GM23248 (cell line): ENCODE results near the gene KIF1B. TPM values are rescaled to one million over a fixed set of nuclear protein-coding genes. Genes with fewer than 3 reads are reported as not detected.

Source experiments
- DNase-seq: peaks from one replicate; pipeline ENCODE4 v3.0.0-alpha.2; 2015
- H2AFZ ChIP-seq: fragments of 200-600 bp; sonication (generic); 2 replicates; pipeline ENCODE4 v1.6.1; 2016; ENCODE audit warnings: antibody characterized with exemption
- H3F3A ChIP-seq: fragments of 200-600 bp; sonication (generic); 2 replicates; pipeline ENCODE4 v1.6.1; 2016; ENCODE audit warnings: mild to moderate bottlenecking, antibody characterized with exemption, mixed run types; ENCODE audit not compliant: insufficient read depth
- H3K27ac ChIP-seq: fragments of 200-600 bp; sonication (generic); 2 replicates; pipeline ENCODE4 v1.5.1; 2016; ENCODE audit warnings: mild to moderate bottlenecking
- H3K27me3 ChIP-seq: fragments of 200-600 bp; sonication (generic); replicated peaks from 2 replicates; pipeline ENCODE4 v1.6.1; 2016; ENCODE audit warnings: mild to moderate bottlenecking; ENCODE audit not compliant: insufficient read depth
- H3K36me3 ChIP-seq: fragments of 200-600 bp; sonication (generic); 2 replicates; pipeline ENCODE4 v1.6.1; 2016; ENCODE audit warnings: low read depth, mild to moderate bottlenecking
- H3K4me1 ChIP-seq: fragments of 200-600 bp; sonication (generic); 2 replicates; pipeline ENCODE4 v1.6.1; 2016; ENCODE audit warnings: mild to moderate bottlenecking; ENCODE audit not compliant: insufficient read depth
- H3K4me2 ChIP-seq: fragments of 200-600 bp; sonication (generic); one replicate; pipeline ENCODE4 v1.6.1; 2016; ENCODE audit warnings: mild to moderate bottlenecking; ENCODE audit not compliant: unreplicated experiment
- H3K4me3 ChIP-seq: fragments of 200-600 bp; sonication (generic); 2 replicates; pipeline ENCODE4 v1.5.1; 2016; ENCODE audit warnings: mild to moderate bottlenecking
- H3K79me2 ChIP-seq: fragments of 200-600 bp; sonication (generic); 2 replicates; pipeline ENCODE4 v1.6.1; 2016; ENCODE audit warnings: mild to moderate bottlenecking; ENCODE audit not compliant: insufficient read depth
- H3K9ac ChIP-seq: fragments of 200-600 bp; sonication (generic); 2 replicates; pipeline ENCODE4 v1.6.1; 2016; ENCODE audit warnings: mild to moderate bottlenecking
- H3K9me2 ChIP-seq: fragments of 200-600 bp; sonication (generic); 2 replicates; pipeline ENCODE4 v1.6.1; 2016; ENCODE audit warnings: mixed run types, mild to moderate bottlenecking, moderate library complexity; ENCODE audit not compliant: insufficient read depth
- H3K9me3 ChIP-seq: fragments of 200-600 bp; sonication (generic); one replicate; pipeline ENCODE4 v1.6.1; 2017; ENCODE audit warnings: low read depth
- H4K20me1 ChIP-seq: fragments of 200-600 bp; sonication (generic); 2 replicates; pipeline ENCODE4 v1.6.0; 2016; ENCODE audit not compliant: insufficient read depth
- EZH2 ChIP-seq: fragments of 200-600 bp; sonication (generic); IDR thresholded peaks from 2 replicates; pipeline ENCODE4 v1.6.1; 2018; ENCODE audit warnings: antibody characterized with exemption, mild to moderate bottlenecking; ENCODE audit not compliant: insufficient read depth, poor library complexity, severe bottlenecking
- EZH2phosphoT487 ChIP-seq: fragments of 200-600 bp; sonication (generic); IDR thresholded peaks from 2 replicates; pipeline ENCODE4 v1.6.1; 2018; ENCODE audit warnings: antibody characterized with exemption, moderate library complexity, mild to moderate bottlenecking, low read depth; ENCODE audit not compliant: insufficient read depth
- WGBS, 2 experiments: methylation state at CpG; one replicate each; pipeline ENCODE4 v1.1.6; 2015 to 2017; ENCODE audit warnings: low lambda C conversion rate in 2 of 2, low coverage in 1 of 2; ENCODE audit errors: missing lambda C conversion rate in 2 of 2; 5-methylcytosine and 5-hydroxymethylcytosine counted together
- in situ Hi-C: fragments of 300-500 bp; cut with MboI; formaldehyde crosslinking; loops from 2 replicates; pipeline ENCODE4 v1.15.0; 2020
- polyA plus RNA-seq: library from polyadenylated mRNA; unstranded; fragments of >200 nt; fragmentation: Nextera tagmentation; extraction: Ambion mirVana; gene quantifications from 2 replicates; pipeline ENCODE4 v1.2.1, GENCODE V29; 2016
- total RNA-seq: library from RNA; depleted of rRNA; stranded (reverse); fragments of >200 nt; shearing (Covaris generic); gene quantifications from 2 replicates; pipeline ENCODE4 v1.2.3, GENCODE V29; 2014

The KIF1B gene
- total and polyA plus RNA-seq, 2 experiments from 2014 or later, result 14.8 to 24.8 TPM

DNA sequence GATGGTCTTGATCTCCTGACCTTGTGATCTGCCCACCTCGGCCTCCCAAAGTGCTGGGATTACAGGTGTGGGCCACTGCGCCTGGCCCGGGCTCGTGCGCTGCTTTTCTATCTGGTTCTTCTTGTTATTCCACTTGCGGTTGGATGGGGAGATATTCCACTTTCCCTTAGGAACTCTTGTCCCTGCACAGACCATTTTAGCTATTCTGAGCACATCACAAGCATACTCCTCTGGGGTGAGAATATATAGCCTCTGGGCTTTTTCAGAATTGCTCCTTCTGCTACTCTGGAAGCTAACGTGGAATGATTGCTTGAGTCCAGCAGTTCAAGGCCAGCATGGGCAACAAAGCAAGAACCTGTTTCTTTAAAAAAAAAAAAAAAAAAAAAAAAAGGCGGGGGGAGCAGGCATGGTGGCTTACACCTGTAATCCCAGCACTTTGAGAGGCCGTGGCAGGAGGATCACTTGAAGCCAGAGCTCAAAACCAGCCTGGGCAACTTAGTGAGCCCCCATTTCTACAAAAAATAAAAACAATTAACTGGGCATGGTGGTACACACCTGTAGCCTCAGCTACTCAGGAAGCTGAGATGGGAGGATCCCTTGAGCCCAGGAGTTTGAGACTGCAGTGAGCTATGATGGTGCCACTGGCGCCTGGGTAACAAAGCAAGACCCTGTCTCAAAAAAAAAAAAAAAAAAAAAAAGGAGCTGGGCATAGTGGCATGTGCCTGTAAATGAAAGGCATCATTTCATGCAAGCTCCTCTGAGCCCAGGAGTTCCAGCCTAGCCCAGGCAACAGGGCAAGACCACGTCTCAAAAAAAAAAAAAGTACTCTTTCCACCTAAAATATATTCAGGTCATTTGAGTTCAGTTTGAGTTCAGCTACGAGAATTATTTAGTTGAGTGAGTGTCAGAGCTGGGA, 176.6 kb downstream of the KIF1B start:
- no peak overlapping the region for H3K4me3 ChIP-seq
- 0 out of 2 replicates have a peak, but pooled peaks cover 11% of the 10 kb centered on the region for H3F3A ChIP-seq
- H2AFZ ChIP-seq, result peak overlapping the region; percentile 40
- H3K9me2 ChIP-seq, result no peaks in the 10 kb centered on the region
- H3K27ac ChIP-seq, result peak overlapping the region; percentile 68
- H3K9ac ChIP-seq, result peak overlapping the region; percentile 54
- no peak for DNase-seq
- H3K4me2 ChIP-seq, result peak overlapping the region; percentile 23
- peaks cover 13% of the 10 kb centered on the region; the same call in 1 of the 2 replicates for H3K4me1 ChIP-seq
- H3K9me3 ChIP-seq, result no peaks in the 10 kb centered on the region
- no peaks in the 10 kb centered on the region for H3K27me3 ChIP-seq
- H3K36me3 ChIP-seq, result no peaks in the 10 kb centered on the region
- WGBS, 2 experiments, result 71 to 72% methylated on average over 11 to 12 of the region's 12 CpGs
- H3K79me2 ChIP-seq, result no peaks in the 10 kb centered on the region
- in situ Hi-C loops, result no loop called here
- no peaks in the 10 kb centered on the region for H4K20me1 ChIP-seq
- TF ChIP-seq EZH2phosphoT487 (no peak), EZH2 (no peak)

DNA sequence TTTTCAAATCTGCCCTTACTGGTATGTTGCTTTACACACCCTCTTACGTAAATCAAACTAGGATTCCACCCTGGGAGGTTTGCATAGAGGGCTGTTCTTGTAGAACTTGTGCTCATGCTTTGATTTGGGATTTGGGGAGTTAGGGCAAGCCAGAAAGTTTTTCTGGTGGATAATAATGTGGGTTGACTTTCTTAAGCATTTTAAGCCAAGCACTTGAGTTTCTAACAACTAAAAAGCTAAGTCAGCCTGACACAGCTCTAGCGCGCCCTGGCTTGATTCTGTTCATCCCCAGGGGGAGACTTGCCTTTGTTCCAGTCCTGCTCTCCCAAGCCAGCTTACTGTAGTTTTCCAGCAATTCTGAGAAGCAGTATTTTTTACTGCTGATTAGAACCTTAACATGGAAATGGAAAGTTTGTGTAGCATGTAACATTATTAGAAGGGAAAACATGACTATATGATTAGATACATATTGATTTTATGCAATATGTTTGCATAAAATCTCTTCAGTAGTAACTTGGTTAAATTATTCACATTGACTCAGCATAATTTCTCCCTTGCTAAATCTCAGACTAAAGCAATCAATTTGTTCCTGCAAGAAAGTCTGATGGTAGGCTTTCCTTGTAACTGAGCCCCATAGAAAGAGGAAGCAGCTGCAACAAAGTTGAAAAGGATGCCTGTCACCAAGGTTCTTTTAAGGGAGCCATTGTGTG, 177.5 kb downstream of the KIF1B start:
- H3K36me3 ChIP-seq, result no peaks in the 10 kb centered on the region
- TF ChIP-seq EZH2phosphoT487, result no peak
- TF ChIP-seq EZH2, result no peak
- no peak overlapping the region for H3K4me3 ChIP-seq
- no peaks in the 10 kb centered on the region for H4K20me1 ChIP-seq
- no peaks in the 10 kb centered on the region for H3K9me3 ChIP-seq
- WGBS, 2 experiments, result 38 to 46% methylated on average over 3 of the region's 3 CpGs
- no peaks in the 10 kb centered on the region for H3K27me3 ChIP-seq
- H3K79me2 ChIP-seq, result no peaks in the 10 kb centered on the region
- H3K27ac ChIP-seq, result peak overlapping the region; percentile 68
- H3K9me2 ChIP-seq, result no peaks in the 10 kb centered on the region
- DNase-seq, result peak; percentile 67
- peak overlapping the region; percentile 40 for H2AFZ ChIP-seq
- H3K4me2 ChIP-seq, result peak overlapping the region; percentile 23
- H3K4me1 ChIP-seq, result peaks cover 13% of the 10 kb centered on the region; the same call in 1 of the 2 replicates
- peak overlapping the region; percentile 54 for H3K9ac ChIP-seq
- in situ Hi-C loops, result no loop called here
- 0 out of 2 replicates have a peak, but pooled peaks cover 11% of the 10 kb centered on the region for H3F3A ChIP-seq

DNA sequence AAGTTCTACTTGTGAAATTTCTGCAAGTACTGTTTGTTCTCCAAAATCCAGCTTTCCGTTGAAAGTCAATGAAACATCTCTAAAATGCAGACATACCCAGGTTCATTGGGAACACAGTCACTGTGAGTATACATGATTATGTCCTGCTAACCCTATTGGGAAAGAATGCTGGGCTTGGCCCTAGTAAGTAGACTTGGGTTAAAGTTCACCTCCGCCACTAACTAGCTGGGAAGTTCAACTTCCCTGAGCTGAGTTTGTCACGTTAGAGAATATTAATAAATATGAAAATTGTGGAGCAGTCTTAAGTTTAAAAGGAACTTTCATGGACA, 178.0 kb downstream of the KIF1B start:
- DNase-seq, result no peak
- H4K20me1 ChIP-seq, result no peaks in the 10 kb centered on the region
- H3F3A ChIP-seq, result 0 out of 2 replicates have a peak, but pooled peaks cover 11% of the 10 kb centered on the region
- no peaks in the 10 kb centered on the region for H3K79me2 ChIP-seq
- H3K36me3 ChIP-seq, result no peaks in the 10 kb centered on the region
- H3K9me2 ChIP-seq, result no peaks in the 10 kb centered on the region
- 64 to 69% methylated on average over 3 of the region's 3 CpGs for WGBS, 2 experiments
- H2AFZ ChIP-seq, result peak overlapping the region; percentile 40
- H3K27me3 ChIP-seq, result no peaks in the 10 kb centered on the region
- H3K4me2 ChIP-seq, result no peak overlapping the region
- in situ Hi-C loops, result no loop called here
- H3K9me3 ChIP-seq, result no peaks in the 10 kb centered on the region
- peak overlapping the region; percentile 68; the same call in 1 of the 2 replicates for H3K27ac ChIP-seq
- peaks cover 13% of the 10 kb centered on the region; the same call in 1 of the 2 replicates for H3K4me1 ChIP-seq
- no peak for TF ChIP-seq EZH2phosphoT487
- TF ChIP-seq EZH2, result no peak
- H3K4me3 ChIP-seq, result no peak overlapping the region
- peak overlapping the region; percentile 54; the same call in 1 of the 2 replicates for H3K9ac ChIP-seq

GRCh38 chr1:10389271-10389973, 179.1 kb downstream of the KIF1B start:
- Histone ChIP-seq H3K27ac (no peak overlapping the region), H3K79me2 (no peaks in the 10 kb centered on the region), H3K9me3 (no peaks in the 10 kb centered on the region), H3K4me1 (peaks cover 13% of the 10 kb centered on the region; the same call in 1 of the 2 replicates), H3K9ac (no peak overlapping the region), H2AFZ (no peak overlapping the region), H3F3A (0 out of 2 replicates have a peak, but pooled peaks cover 11% of the 10 kb centered on the region), H3K4me2 (no peak overlapping the region), H3K27me3 (no peaks in the 10 kb centered on the region), H3K4me3 (no peak overlapping the region), H4K20me1 (no peaks in the 10 kb centered on the region), H3K9me2 (no peaks in the 10 kb centered on the region), H3K36me3 (no peaks in the 10 kb centered on the region)
- no peak for TF ChIP-seq EZH2phosphoT487
- TF ChIP-seq EZH2, result no peak
- no peak for DNase-seq
- WGBS, 2 experiments, result 90 to 92% methylated on average over 6 of the region's 6 CpGs
- in situ Hi-C loops, result no loop called here
